Chondrocyte (in vitro differentiated cells): Measurements from ENCODE around the gene RCAN2. TPM values are rescaled to one million over a fixed set of nuclear protein-coding genes. Genes with fewer than 3 reads are reported as not detected.

ENCODE experiments used
- DNase-seq: peaks from one replicate; pipeline ENCODE4 v3.0.0; 2021; ENCODE audit warnings: mixed read lengths, low spot score
- H3K27ac Mint-ChIP-seq: one replicate; pipeline ENCODE4 v1.8.0; 2021; ENCODE audit warnings: mild to moderate bottlenecking, moderate library complexity, mixed read lengths; ENCODE audit not compliant: unreplicated experiment
- H3K27me3 Mint-ChIP-seq: 2 replicates; pipeline ENCODE4 v1.8.0; 2021; ENCODE audit warnings: low read depth, mixed read lengths
- H3K36me3 Mint-ChIP-seq: 2 replicates; pipeline ENCODE4 v1.8.0; 2021; ENCODE audit warnings: low read depth, mixed read lengths
- H3K4me1 Mint-ChIP-seq: 2 replicates; pipeline ENCODE4 v1.8.0; 2021; ENCODE audit warnings: low read depth, mild to moderate bottlenecking, mixed read lengths
- H3K4me3 Mint-ChIP-seq: one replicate; pipeline ENCODE4 v1.8.0; 2021; ENCODE audit warnings: mild to moderate bottlenecking, moderate library complexity, mixed read lengths; ENCODE audit not compliant: unreplicated experiment
- H3K9me3 Mint-ChIP-seq: 2 replicates; pipeline ENCODE4 v1.8.0; 2021; ENCODE audit warnings: low read depth, mixed read lengths
- CTCF ChIP-seq: fragments of 200-600 bp; sonication (generic); IDR thresholded peaks from 2 replicates; pipeline ENCODE4 v1.5.0; 2021; ENCODE audit warnings: antibody characterized with exemption, mild to moderate bottlenecking, moderate library complexity
- total RNA-seq: library from RNA; stranded (reverse); gene quantifications from 3 replicates; pipeline ENCODE4 v1.2.1, GENCODE V29; 2021

RCAN2 gene
- total RNA-seq, 1 donor from 2014 or later: 23.8 TPM

GRCh38 chr6:46368169-46368536 lies 123.1 kb downstream of the RCAN2 start:
- Mint-ChIP-seq H3K27me3 (no peaks in the 10 kb centered on the region), H3K36me3 (no peaks in the 10 kb centered on the region), H3K27ac (no peak overlapping the region), H3K9me3 (no peaks in the 10 kb centered on the region), H3K4me3 (no peak overlapping the region), H3K4me1 (no peaks in the 10 kb centered on the region)
- no peak for TF ChIP-seq CTCF
- DNase-seq: no peak

- no peaks in the 10 kb centered on the region for H3K27me3 Mint-ChIP-seq
- no peaks in the 10 kb centered on the region for H3K9me3 Mint-ChIP-seq
- no peak for TF ChIP-seq CTCF
- H3K27ac Mint-ChIP-seq: no peak overlapping the region
- no peak for DNase-seq
- no peaks in the 10 kb centered on the region for H3K4me1 Mint-ChIP-seq
- no peaks in the 10 kb centered on the region for H3K36me3 Mint-ChIP-seq
- H3K4me3 Mint-ChIP-seq: no peak overlapping the region
Observed at GRCh38 chr6:46367354-46368168, 123.7 kb downstream of the RCAN2 start.

- no peak for TF ChIP-seq CTCF
- Mint-ChIP-seq H3K9me3 (peaks cover 4% of the 10 kb centered on the region), H3K4me1 (no peaks in the 10 kb centered on the region), H3K27ac (no peak overlapping the region), H3K36me3 (no peaks in the 10 kb centered on the region), H3K4me3 (no peak overlapping the region), H3K27me3 (no peaks in the 10 kb centered on the region)
- no peak for DNase-seq
Observed at GRCh38 chr6:46366190-46366900, 124.9 kb downstream of the RCAN2 start.

GRCh38 chr6:46357591-46357990 lies 133.7 kb downstream of the RCAN2 start:
- DNase-seq: no peak
- Mint-ChIP-seq H3K27me3 (no peaks in the 10 kb centered on the region), H3K4me3 (no peak overlapping the region), H3K36me3 (no peaks in the 10 kb centered on the region), H3K9me3 (peaks cover 4% of the 10 kb centered on the region), H3K27ac (no peak overlapping the region), H3K4me1 (peaks cover 1% of the 10 kb centered on the region)
- no peak for TF ChIP-seq CTCF

- no peak for TF ChIP-seq CTCF
- Mint-ChIP-seq H3K9me3 (no peaks in the 10 kb centered on the region), H3K4me3 (no peak overlapping the region)
Observed at GRCh38 chr6:46356543-46356942, 134.7 kb downstream of the RCAN2 start.

More at GRCh38 chr6:46356543-46356942, 134.7 kb downstream of the RCAN2 start:
- DNase-seq: no peak
- Mint-ChIP-seq H3K4me1 (peaks cover 4% of the 10 kb centered on the region), H3K36me3 (no peaks in the 10 kb centered on the region), H3K27me3 (no peaks in the 10 kb centered on the region), H3K27ac (no peak overlapping the region)
